GM19372 (cell line): ENCODE results near the gene ACTR6.
"Not testable (repeated sequence)": the region's sequence is repeated elsewhere in the genome, so short reads cannot be mapped to it uniquely, and the experiment has no call there.

Experiments
- ATAC-seq: cut with Tn5 transposase; IDR thresholded peaks from one replicate; pipeline ENCODE4 v1.9.1; 2021; ENCODE audit warnings: mild to moderate bottlenecking, low read depth, moderate library complexity; ENCODE audit not compliant: unreplicated experiment

ACTR6 gene

DNA sequence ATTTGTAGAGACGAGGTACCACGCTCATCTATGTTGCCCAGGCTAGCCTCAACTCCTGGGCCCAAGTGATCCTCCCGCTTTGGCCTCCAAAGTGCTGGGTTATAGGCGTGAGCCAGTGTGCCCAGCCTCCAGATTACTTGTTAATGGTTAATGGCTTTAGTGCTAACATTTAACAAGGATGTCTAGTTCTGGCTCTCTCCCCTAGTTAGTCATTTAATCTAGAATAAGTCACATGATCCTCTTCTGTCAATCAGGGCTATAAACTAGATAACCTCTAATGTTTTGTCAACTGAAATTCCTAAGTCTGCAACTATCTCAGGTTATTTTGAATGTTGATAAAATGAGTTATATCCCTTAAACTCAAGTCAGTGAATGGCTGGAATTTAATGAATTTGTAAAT, 15.7 kb downstream of the ACTR6 start:
- ATAC-seq: no peak

DNA sequence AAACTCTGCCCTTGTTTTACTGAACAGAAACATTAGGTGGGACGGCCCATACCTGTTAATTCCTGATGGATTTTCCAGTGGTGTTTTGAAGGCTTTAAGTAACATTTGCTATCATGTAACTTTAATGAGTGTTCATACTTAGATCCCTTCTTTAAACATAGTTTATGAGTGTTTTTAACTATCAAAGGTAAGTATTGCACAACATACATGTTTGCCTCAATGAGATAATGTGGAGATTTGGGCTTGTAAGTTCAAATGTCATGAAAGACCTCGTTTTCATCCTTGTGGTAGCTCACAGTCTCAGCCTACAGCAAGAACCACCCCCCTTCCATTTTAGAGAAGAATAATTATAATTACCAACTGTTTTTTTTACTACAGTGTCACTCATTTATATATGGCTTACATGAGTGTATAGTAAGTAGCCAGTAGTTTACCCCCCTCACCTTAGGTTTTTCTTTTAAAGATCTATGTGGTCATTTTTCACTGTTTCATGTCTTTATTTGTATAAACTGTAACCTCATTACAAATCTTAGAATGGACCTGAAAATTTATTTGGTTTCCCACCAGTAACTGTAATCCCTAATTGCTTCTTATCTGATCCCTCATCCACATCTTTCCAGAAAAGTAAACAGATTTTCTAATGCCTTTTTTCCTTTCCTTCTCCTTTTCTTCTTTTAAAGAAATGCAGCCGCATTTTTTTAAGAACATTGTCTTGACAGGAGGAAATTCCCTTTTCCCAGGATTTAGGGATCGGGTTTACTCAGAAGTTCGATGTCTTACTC, 18.9 kb downstream of the ACTR6 start:
- ATAC-seq: no peak

DNA sequence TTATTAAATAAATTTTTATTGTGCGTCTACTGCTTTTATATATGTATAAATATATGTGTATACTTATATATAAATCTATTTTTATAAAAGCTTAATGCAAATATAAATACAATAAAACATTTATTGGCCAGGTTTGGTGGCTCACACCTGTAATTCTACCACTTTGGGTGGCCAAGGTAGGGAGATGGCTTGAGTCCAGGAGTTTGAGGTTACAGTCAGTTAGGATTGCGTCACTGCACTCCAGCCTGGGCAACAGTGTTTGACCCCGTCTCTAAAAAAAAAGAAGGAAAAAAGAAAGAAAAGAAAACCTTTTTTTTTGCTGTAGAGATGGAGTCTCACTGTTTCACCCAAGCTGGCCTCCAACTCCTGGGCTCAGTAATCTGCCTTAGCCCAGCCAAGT, 20.9 kb downstream of the ACTR6 start:
- no peak for ATAC-seq

DNA sequence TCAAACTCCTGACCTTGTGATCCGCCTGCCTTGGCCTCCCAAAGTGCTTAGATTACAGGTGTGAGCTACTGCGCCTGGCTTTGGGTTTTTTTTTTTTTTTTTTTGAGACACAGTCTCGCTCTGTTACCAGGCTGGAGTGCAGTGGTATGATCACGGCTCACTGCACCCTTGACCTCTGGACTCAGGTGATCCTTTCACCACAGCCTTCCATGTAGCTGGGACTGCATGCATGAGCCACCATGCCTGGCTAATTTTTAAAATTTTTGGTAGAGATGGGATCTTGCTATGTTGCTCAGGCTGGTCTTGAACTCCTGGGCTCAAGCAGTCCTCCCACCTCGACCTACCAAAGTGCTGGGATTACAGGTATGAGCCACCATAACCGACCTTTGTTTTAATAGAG, 21.6 kb downstream of the ACTR6 start:
- ATAC-seq: not testable (repeated sequence)

DNA sequence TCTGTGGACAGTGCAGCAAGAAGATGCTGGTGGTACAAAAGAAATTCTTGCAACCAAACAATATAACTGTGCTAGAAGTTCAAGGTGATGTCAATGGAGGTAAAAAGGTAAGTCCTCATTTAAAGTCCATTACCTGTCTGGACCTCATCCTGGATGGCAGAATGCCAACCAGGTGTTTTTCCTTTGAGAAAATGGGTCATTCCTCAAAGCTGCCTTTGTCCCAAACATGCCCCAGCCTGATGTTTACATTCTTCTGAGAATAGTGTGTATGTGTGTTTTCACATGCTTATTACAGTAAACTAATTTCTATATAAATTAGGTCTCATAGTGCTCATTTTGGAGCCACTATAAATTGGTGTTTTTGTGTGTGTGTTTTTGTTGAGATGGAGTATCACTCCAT, 24.9 kb downstream of the ACTR6 start:
- no peak for ATAC-seq

DNA sequence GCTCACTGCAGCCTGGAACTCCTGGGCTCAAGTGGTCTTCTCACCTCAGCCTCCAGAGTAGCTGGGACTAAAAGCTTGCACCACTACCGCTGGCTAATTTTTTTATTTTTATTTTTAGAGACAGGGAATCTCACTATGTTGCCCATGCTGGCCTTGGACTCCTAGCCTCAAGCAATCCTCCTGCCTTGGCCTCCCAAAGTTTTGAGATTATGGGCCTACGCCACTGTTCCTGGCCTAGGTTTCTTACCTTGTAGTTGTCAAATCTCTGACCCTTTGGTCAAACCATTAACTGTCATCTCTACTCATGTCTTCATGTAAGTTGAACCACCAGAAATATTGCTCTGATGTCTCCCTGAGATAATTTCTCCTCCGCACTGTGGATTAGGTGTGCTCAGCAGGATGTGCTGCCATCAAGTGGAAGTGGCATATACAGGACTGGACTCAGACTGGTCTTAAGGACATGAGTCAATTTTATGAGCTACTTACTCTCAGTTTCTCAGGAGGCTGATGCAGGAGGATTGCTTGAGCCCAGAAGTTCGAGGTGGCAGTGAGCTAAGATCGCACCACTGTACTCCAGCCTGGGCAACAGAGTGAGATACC, 28.5 kb downstream of the ACTR6 start:
- ATAC-seq: no peak

DNA sequence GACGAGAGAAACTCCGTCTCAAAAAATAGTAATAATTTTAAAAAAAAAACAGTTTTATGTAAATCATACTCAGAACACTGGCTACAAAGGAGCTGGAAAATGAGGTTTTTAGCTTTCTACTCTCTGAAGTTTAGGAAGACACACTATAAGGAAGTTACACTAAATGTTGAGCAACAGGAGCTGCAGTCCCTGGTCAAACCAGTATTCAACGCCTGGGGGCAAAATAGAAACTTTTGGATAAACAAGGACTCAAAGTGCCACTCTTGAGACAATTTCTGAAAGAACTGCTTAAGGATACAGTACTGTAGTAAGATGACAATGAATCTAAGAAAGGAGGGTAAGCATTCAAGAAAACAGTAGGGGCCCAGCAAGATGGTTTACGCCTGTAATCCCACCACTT, 29.3 kb downstream of the ACTR6 start:
- no peak for ATAC-seq

DNA sequence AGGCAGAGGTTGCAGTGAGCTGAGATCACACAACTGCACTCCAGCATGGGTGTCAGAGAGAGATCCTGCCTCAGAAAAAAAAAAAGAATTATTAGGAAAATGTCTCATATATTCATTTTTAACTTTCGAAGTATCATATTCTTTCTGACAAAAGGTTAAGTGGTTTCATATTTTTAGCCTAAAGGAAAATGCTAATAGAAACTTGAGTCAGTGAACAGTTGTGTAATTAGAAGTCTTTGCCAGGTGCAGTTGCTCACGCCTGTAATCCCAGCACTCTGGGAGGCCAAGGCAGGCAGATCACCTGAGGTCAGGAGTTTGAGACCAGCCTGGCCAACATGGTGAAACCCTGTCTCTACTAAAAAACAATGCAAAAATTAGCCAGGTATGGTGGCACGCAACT, 31.3 kb downstream of the ACTR6 start:
- ATAC-seq: not testable (repeated sequence)

DNA sequence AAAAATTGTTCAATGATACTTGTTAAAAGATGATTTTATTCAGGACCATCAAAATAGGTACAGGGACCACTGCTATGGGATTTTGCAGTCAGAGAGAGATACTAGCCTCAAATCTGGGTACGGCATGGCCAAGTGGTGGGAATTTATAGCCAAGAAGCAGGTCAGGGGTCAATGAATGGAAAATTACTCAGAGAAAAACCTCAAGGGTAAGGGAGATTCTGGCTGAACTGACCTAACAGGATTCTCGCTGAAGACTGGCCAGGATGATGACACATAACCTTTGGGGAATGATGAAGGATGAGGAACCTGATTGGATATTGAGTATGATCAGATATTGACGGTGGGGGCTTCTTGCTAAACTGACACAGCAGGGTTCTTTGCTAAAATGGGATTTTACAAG, 33.6 kb downstream of the ACTR6 start:
- ATAC-seq: no peak

DNA sequence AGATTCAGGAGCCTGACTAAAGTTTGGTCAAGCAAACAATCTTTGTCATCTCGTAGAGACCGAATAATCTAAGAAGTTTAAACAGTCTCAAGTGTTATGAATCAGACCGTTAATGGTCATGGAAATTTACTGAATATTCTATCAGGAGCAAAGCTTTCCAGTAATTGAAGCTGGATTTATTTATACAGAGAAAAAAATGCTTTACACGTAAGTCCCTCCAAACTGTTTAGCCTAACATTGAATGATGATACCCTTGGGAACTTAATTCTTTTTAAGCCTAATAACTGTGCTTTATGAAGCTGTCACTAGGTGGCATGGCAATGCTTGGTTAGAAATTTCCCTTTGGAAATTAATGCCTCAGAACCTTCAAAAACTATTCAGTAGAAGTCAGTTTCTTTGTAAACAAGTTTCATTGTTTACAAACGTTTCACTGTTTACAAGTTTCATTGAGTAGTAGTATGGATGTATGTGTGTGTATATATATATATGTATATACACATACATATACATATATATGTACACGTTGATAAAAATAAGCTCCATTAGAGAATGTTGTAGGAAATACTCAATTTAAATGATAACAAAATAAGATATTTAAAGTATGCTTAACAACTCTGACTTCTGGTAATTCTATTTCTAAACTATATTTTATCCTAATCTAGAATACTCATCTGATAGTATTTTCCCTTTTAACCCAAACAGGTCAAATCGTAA, 34.1 kb downstream of the ACTR6 start:
- peak; percentile 77 for ATAC-seq

DNA sequence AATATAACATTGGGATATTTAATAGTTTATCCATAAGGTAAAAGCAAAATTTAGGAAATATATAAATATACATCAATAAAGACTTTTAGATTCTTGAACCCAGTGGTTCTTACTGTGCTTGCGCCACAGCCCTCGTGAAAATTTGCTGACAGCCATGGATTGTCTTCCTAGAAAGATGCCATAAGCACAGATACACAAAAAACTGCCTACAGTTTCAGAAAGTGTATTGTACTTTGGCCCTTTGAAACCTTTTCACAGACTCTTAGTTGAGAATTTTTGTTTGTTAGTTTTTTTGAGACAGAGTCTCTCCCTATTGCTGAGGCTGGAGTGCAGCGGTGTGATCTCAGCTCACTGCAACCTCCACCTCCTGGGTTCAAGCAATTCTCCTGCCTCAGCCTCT, 38.2 kb downstream of the ACTR6 start:
- ATAC-seq: no peak

DNA sequence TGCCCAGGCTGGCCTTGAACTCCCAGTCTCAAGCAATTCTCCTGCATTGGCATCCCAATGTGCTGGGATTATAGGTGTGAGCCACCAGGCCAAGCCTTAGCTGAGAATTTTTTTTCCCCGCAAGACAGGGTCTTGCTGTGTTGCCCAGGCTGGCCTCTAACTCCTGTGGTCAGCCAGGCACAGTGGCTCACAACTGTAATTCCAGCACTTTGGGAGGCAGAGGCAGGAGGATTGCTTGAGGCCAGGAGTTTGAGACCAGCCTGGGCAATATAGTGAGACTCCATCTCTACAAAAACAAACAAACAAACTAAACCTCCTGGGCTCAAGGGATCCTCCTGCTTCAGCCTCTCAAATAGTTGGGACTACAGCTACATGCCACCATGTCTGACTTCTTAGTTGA, 39.0 kb downstream of the ACTR6 start:
- no peak for ATAC-seq

DNA sequence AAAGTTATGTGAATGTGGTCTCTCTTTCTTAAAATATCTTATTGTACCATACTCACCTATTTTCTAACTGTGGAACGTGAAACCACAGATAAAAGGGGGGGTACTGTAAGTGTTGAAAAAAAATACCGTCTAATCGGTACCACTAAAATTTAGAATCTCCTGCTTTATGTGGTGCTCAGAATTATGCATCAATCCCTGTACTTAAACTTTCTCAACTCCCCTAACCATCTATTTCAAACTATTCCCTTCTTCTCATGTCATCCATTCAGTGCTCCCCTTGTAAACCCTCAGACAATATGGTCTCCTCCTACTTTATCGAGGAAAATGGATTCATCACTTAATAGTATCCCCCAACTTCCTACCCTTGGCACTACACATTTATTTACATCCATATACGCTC, 42.5 kb downstream of the ACTR6 start:
- no peak for ATAC-seq

DNA sequence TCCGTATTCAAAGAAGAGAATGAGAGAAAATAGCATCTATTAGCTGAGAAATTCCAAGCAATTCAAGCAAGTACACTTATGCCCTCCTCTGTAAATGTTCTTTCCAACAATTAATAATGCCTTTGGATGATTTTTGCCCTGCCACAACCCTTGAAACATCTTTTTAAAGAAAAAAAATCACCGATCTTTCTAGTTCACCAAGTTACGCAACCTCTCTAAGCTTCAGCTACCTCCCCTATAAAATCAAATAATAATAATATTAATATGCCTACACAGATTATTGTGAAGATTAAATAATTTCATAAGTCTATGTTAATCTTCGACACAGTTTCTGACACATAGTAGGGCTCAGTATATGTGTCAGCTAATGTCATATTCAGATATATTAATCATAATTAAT, 47.1 kb downstream of the ACTR6 start:
- ATAC-seq: no peak

DNA sequence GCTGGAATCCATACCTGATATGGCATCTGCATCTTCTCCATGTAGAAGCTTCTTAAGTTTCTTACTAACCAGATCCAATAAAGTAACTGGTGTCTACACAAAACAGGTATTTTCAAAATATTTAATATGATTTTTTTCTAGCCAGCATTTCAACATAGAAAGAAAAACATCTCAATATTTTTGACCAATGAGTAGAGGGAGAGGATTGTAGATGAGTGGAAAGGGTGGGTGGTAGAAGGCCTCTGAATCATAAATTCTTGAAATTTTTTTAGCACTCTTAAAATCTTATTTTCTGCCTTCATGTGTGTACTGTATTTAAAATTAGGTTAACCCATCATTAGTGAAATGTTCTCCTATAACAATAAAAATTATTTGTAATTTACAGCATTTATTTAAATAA, 48.3 kb downstream of the ACTR6 start:
- ATAC-seq: no peak

DNA sequence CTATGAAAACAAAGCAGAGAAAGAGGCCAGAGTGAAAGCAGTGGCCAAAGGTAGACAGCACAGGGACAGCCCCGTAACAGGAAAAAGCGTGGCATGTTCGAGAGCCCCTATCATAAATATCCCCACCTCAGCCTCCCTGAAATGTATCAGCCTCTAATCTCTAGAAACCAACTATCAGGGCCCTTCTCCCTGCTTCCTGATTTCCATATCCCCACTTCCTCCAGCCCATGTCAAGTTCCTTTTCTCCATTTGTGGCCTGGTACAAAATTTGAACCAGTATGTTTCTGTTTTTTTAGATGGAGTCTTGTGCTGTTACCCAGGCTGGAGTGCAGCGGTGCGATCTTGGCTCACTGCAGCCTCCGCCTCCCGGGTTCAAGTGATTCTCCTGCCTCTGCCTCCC, 49.3 kb downstream of the ACTR6 start:
- ATAC-seq: no peak

DNA sequence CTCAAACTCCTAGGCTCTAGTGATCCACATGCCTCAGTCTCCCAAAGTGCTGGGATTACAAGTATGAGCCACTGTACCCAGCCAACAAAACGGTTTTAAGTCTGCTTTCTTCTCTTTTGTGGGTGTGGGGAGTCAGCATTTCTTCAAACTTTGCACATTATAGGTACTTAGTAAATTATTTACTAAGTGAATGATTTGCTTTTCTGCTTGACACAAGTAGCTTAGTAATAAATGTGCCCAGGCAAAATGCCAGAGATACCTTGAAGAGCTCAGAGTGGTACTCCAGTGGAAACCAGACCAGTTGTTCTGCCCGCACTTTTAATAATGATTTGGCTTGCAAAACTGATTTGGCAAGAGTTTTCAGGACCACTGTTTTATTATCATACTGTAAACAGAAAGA, 51.3 kb downstream of the ACTR6 start:
- no peak for ATAC-seq

DNA sequence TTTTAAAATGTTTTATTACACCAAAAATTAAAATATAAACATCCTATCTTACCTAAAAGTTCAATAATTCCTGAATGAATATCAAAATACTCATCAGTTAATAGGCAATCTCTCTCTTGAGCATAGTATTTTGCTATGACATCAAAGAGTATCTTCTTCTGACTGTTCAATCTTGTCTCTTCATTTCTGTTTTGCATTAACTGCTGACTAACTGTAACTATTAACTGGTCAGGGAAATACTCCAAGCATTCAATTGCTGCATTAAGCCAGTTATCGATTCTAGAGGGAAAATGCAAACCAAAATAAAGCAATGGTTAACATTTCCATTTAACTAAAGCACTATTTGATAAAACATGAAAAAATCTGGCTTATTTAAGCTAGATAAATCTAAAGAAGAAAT, 52.8 kb downstream of the ACTR6 start:
- no peak for ATAC-seq

DNA sequence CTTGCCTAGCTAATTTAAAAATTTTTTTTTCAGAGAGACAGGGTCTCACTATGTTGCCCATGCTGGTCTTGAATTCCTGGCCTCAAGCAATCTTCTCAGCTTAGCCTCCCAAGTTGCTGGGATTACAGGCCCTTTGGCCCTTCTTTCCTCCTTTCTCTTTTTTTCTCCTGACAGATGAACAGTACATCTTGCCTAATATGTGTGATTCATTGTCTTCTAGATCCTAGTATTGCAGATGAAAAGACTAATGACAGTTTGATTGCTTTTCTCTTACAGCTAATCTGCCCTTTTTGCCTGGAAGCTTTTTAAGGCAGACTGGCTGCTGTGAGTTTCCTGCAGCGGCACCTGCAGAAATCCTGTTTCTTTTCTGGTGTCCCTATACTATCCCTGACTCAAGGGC, 54.3 kb downstream of the ACTR6 start:
- ATAC-seq: no peak

DNA sequence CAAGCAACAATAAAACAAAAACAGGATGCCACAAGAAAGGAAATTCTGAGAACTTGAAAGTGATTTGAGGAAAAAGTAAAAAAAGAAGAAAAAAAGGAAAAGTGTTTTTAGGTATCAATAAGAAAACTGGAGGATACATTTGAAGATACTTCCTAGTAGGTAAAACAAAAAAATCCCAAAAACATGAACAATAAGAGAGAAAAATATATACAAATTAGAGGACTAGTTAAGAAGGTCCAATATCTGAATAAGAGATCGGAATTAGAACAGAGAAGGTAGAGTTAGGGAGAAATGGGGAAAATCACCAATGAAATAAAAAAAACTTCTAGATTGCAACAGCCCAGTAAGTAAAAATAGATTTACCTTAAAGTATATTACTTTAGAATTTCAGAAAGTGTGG, 57.5 kb downstream of the ACTR6 start:
- no peak for ATAC-seq

DNA sequence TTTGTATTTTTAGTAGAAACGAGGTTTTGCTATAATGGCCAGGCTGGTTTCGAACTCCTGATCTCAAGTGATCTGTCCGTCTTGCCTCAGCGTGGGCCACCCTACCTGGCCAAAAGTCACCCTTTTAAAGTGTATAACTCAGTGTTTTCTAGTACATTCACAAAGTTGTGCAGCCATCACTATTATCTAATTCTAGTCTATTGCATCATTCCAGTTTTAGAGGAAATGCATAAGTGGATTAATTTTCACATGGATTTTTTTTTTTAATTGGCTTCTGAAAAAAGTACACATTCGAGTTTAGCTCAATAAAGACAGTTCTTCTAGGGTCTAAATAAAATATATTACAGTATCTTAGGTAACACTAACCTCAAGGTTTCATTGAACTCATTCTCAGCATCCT, 62.5 kb downstream of the ACTR6 start:
- ATAC-seq: no peak

DNA sequence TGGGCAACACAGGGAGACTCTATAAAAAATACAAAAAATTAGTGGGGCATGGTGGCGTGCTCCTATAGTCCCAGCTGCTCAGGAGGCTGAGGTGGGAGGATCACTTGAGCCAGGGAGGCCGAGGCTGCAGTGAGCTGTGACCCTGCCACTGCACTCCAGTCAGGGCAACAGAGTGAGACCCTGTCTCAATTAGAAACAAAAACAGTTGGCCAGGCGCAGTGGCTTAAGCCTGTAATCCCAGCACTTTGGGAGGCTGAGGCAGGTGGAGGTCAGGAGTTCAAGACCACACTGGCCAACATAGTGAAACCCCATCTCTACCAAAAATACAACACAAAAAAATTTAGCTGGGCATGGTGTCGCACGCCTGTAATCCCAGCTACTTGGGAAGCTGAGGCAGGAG, 64.5 kb downstream of the ACTR6 start:
- not testable (repeated sequence) for ATAC-seq
